Measurements from ENCODE around the gene DAB2.
"Not testable (repeated sequence)": the region's sequence is repeated elsewhere in the genome, so short reads cannot be mapped to it uniquely, and the experiment has no call there.

Gene DAB2

GRCh38 chr5:39420482-39421145 lies 4.2 kb downstream of the DAB2 start:
- DNase-seq (ENCODE audit: low read depth), result no peak

- no peak for DNase-seq (ENCODE audit: low read depth)
Observed at GRCh38 chr5:39419796-39420195, 5.0 kb downstream of the DAB2 start.

GRCh38 chr5:39417979-39418378 lies 6.8 kb downstream of the DAB2 start:
- DNase-seq (ENCODE audit: low read depth), result no peak

- DNase-seq (ENCODE audit: low read depth), result no peak
Observed at GRCh38 chr5:39415201-39415600, 9.6 kb downstream of the DAB2 start.

GRCh38 chr5:39414426-39414825 lies 10.4 kb downstream of the DAB2 start:
- no peak for DNase-seq (ENCODE audit: low read depth)

GRCh38 chr5:39413771-39414170 lies 11.0 kb downstream of the DAB2 start:
- DNase-seq (ENCODE audit: low read depth), result no peak

- DNase-seq (ENCODE audit: low read depth), result no peak
Observed at GRCh38 chr5:39412721-39413394, 11.9 kb downstream of the DAB2 start.

- no peak for DNase-seq (ENCODE audit: low read depth)
Observed at GRCh38 chr5:39411985-39412384, 12.8 kb downstream of the DAB2 start.

GRCh38 chr5:39411061-39411460 lies 13.7 kb downstream of the DAB2 start:
- no peak for DNase-seq (ENCODE audit: low read depth)

- no peak for DNase-seq (ENCODE audit: low read depth)
Observed at GRCh38 chr5:39409033-39409432, 15.7 kb downstream of the DAB2 start.

GRCh38 chr5:39405083-39405843 lies 19.5 kb downstream of the DAB2 start:
- no peak for DNase-seq (ENCODE audit: low read depth)

- not testable (repeated sequence) for DNase-seq (ENCODE audit: low read depth)
Observed at GRCh38 chr5:39403761-39404160, 21.0 kb downstream of the DAB2 start.

GRCh38 chr5:39402140-39402539 lies 22.6 kb downstream of the DAB2 start:
- not testable (repeated sequence) for DNase-seq (ENCODE audit: low read depth)

- no peak for DNase-seq (ENCODE audit: low read depth)
Observed at GRCh38 chr5:39400713-39401578, 23.8 kb downstream of the DAB2 start.

GRCh38 chr5:39399135-39400036 lies 25.4 kb downstream of the DAB2 start:
- no peak for DNase-seq (ENCODE audit: low read depth)

- no peak for DNase-seq (ENCODE audit: low read depth)
Observed at GRCh38 chr5:39396843-39397242, 27.9 kb downstream of the DAB2 start.

- no peak for DNase-seq (ENCODE audit: low read depth)
Observed at GRCh38 chr5:39395521-39395920, 29.3 kb downstream of the DAB2 start.

- DNase-seq (ENCODE audit: low read depth), result no peak
Observed at GRCh38 chr5:39394946-39395345, 29.8 kb downstream of the DAB2 start.

GRCh38 chr5:39390945-39391344 lies 33.8 kb downstream of the DAB2 start:
- DNase-seq (ENCODE audit: low read depth), result no peak

- DNase-seq (ENCODE audit: low read depth), result no peak
Observed at GRCh38 chr5:39387293-39387692, 37.5 kb downstream of the DAB2 start.

- no peak for DNase-seq (ENCODE audit: low read depth)
Observed at GRCh38 chr5:39384271-39384670, 40.5 kb downstream of the DAB2 start.
